ENCODE results near the gene PPP1R16B. TPM values are rescaled to one million over a fixed set of nuclear protein-coding genes. Genes with fewer than 3 reads are reported as not detected.

Gene PPP1R16B
- polyA plus RNA-seq, 4 donors, result 4.5 to 7.5 (median 6.5) TPM

- no peak for DNase-seq (ENCODE audit: low read depth in 4 of 4, low spot score in 3 of 4)
Measured at GRCh38 chr20:38893056-38893564, 87.6 kb downstream of the PPP1R16B start.

GRCh38 chr20:38893565-38894090, 88.1 kb downstream of the PPP1R16B start:
- DNase-seq (ENCODE audit: low read depth in 4 of 4, low spot score in 3 of 4), result no peak

- DNase-seq (ENCODE audit: low read depth in 4 of 4, low spot score in 3 of 4), result no peak
Measured at GRCh38 chr20:38894091-38894847, 88.8 kb downstream of the PPP1R16B start.

GRCh38 chr20:38895098-38895949, 89.8 kb downstream of the PPP1R16B start:
- no peak for DNase-seq (ENCODE audit: low read depth in 4 of 4, low spot score in 3 of 4)

GRCh38 chr20:38896009-38896594, 90.6 kb downstream of the PPP1R16B start:
- DNase-seq (ENCODE audit: low read depth in 4 of 4, low spot score in 3 of 4), result no peak

GRCh38 chr20:38897267-38897666, 91.8 kb downstream of the PPP1R16B start:
- no peak for DNase-seq (ENCODE audit: low read depth in 4 of 4, low spot score in 3 of 4)

GRCh38 chr20:38900606-38901005, 95.1 kb downstream of the PPP1R16B start:
- no peak for DNase-seq (ENCODE audit: low read depth in 4 of 4, low spot score in 3 of 4)

- no peak for DNase-seq (ENCODE audit: low read depth in 4 of 4, low spot score in 3 of 4)
Measured at GRCh38 chr20:38902601-38903000, 97.1 kb downstream of the PPP1R16B start.

- DNase-seq (ENCODE audit: low read depth in 4 of 4, low spot score in 3 of 4), result no peak
Measured at GRCh38 chr20:38903335-38903734, 97.8 kb downstream of the PPP1R16B start.

GRCh38 chr20:38905375-38905774, 99.9 kb downstream of the PPP1R16B start:
- DNase-seq (ENCODE audit: low read depth in 4 of 4, low spot score in 3 of 4), result no peak

GRCh38 chr20:38907918-38908677, 102.6 kb downstream of the PPP1R16B start:
- DNase-seq (ENCODE audit: low read depth in 4 of 4, low spot score in 3 of 4), result no peak

GRCh38 chr20:38915355-38915754, 109.9 kb downstream of the PPP1R16B start:
- DNase-seq (ENCODE audit: low read depth in 4 of 4, low spot score in 3 of 4), result no peak

GRCh38 chr20:38917657-38918056, 112.2 kb downstream of the PPP1R16B start:
- DNase-seq (ENCODE audit: low read depth in 4 of 4, low spot score in 3 of 4), result no peak

- DNase-seq (ENCODE audit: low read depth in 4 of 4, low spot score in 3 of 4), result no peak
Measured at GRCh38 chr20:38918172-38918571, 112.7 kb downstream of the PPP1R16B start.

GRCh38 chr20:38919683-38920082, 114.2 kb downstream of the PPP1R16B start:
- no peak for DNase-seq (ENCODE audit: low read depth in 4 of 4, low spot score in 3 of 4)

- DNase-seq (ENCODE audit: low read depth in 4 of 4, low spot score in 3 of 4), result no peak
Measured at GRCh38 chr20:38920411-38920810, 114.9 kb downstream of the PPP1R16B start.

- DNase-seq (ENCODE audit: low read depth in 4 of 4, low spot score in 3 of 4), result no peak
Measured at GRCh38 chr20:38920851-38921250, 115.4 kb downstream of the PPP1R16B start.

- no peak for DNase-seq (ENCODE audit: low read depth in 4 of 4, low spot score in 3 of 4)
Measured at GRCh38 chr20:38924718-38925117, 119.2 kb downstream of the PPP1R16B start.

GRCh38 chr20:38926142-38926933, 120.8 kb downstream of the PPP1R16B start, which contains the start of gene FAM83D:
TSS of gene FAM83D (plus strand) at chr20:38926417. CDS start at chr20:38926443, 26 bp downstream.
- peak; percentile 86 to 94 (median 93) for DNase-seq (ENCODE audit: low read depth in 4 of 4, low spot score in 3 of 4)

All from left renal pelvis (tissue), 4 donors.